Neural progenitor cell (in vitro differentiated cells): ENCODE results near the gene UMAD1. TPM values are rescaled to one million over a fixed set of nuclear protein-coding genes. Genes with fewer than 3 reads are reported as not detected.

Experiments
- DNase-seq: peaks from one replicate; pipeline ENCODE4 v3.0.0-alpha.2; 2016; ENCODE audit warnings: low spot score
- H2AFZ ChIP-seq: fragments of 200-600 bp; sonication (generic); replicated peaks from 2 replicates; pipeline ENCODE4 v1.6.1; 2016; ENCODE audit warnings: antibody characterized with exemption
- H3F3A ChIP-seq: fragments of 200-600 bp; sonication (generic); 2 replicates; pipeline ENCODE4 v1.6.1; 2016; ENCODE audit warnings: antibody characterized with exemption, low read depth
- H3K27ac ChIP-seq: fragments of 200-600 bp; sonication (generic); 2 replicates; pipeline ENCODE4 v1.5.1; 2016; ENCODE audit warnings: mild to moderate bottlenecking
- H3K27me3 ChIP-seq: fragments of 200-600 bp; sonication (generic); 2 replicates; pipeline ENCODE4 v1.6.1; 2016; ENCODE audit warnings: mild to moderate bottlenecking, moderate library complexity
- H3K36me3 ChIP-seq: fragments of 200-600 bp; sonication (generic); 2 replicates; pipeline ENCODE4 v1.5.1; 2016
- H3K4me1 ChIP-seq: fragments of 200-600 bp; sonication (generic); 2 replicates; pipeline ENCODE4 v1.6.1; 2016; ENCODE audit warnings: mixed run types
- H3K4me2 ChIP-seq: fragments of 200-600 bp; sonication (generic); 2 replicates; pipeline ENCODE4 v1.6.1; 2016
- H3K4me3 ChIP-seq: fragments of 200-600 bp; sonication (generic); 2 replicates; pipeline ENCODE4 v1.5.1; 2016
- H3K79me2 ChIP-seq: fragments of 200-600 bp; sonication (generic); 2 replicates; pipeline ENCODE4 v1.6.1; 2016; ENCODE audit warnings: low read depth
- H3K9ac ChIP-seq: fragments of 200-600 bp; sonication (generic); 2 replicates; pipeline ENCODE4 v1.6.1; 2016
- H3K9me3 ChIP-seq: fragments of 200-600 bp; sonication (generic); 2 replicates; pipeline ENCODE4 v1.5.1; 2016; ENCODE audit warnings: low read depth
- H4K20me1 ChIP-seq: fragments of 200-600 bp; sonication (generic); 2 replicates; pipeline ENCODE4 v1.6.1; 2016; ENCODE audit warnings: low read depth
- H3K27ac Mint-ChIP-seq: 3 replicates; pipeline ENCODE4 v1.8.0; 2021; ENCODE audit warnings: mixed read lengths
- H3K27me3 Mint-ChIP-seq: 2 replicates; pipeline ENCODE4 v1.8.0; 2022; ENCODE audit warnings: low read depth, mild to moderate bottlenecking, inconsistent platforms, moderate library complexity, mixed read lengths; ENCODE audit not compliant: insufficient read depth
- H3K36me3 Mint-ChIP-seq: 3 replicates; pipeline ENCODE4 v1.8.0; 2021; ENCODE audit warnings: mixed read lengths
- H3K4me1 Mint-ChIP-seq: 3 replicates; pipeline ENCODE4 v1.8.0; 2021; ENCODE audit warnings: mixed read lengths
- H3K4me3 Mint-ChIP-seq: 3 replicates; pipeline ENCODE4 v1.8.0; 2021; ENCODE audit warnings: mild to moderate bottlenecking, moderate library complexity, mixed read lengths
- H3K9me3 Mint-ChIP-seq: 3 replicates; pipeline ENCODE4 v1.8.0; 2020; ENCODE audit warnings: mixed read lengths
- EZH2 ChIP-seq: fragments of 200-600 bp; sonication (generic); IDR thresholded peaks from 2 replicates; pipeline ENCODE4 v1.6.1; 2017; ENCODE audit warnings: antibody characterized with exemption, mild to moderate bottlenecking, moderate library complexity
- EZH2phosphoT487 ChIP-seq: fragments of 200-600 bp; sonication (generic); IDR thresholded peaks from 2 replicates; pipeline ENCODE4 v1.6.1; 2017; ENCODE audit warnings: antibody characterized with exemption
- total RNA-seq: library from RNA; depleted of rRNA; stranded (reverse); fragments of >200 nt; gene quantifications from 2 replicates; pipeline ENCODE4 v1.2.3, GENCODE V29; 2015; ENCODE audit warnings: low replicate concordance
- TF ChIP-seq, protein P1 (sequence below): fragments of 200-600 bp; sonication (generic); IDR thresholded peaks from 2 replicates; pipeline ENCODE4 v1.5.1; 2017; ENCODE audit warnings: antibody characterized with exemption, mild to moderate bottlenecking

The UMAD1 gene
- total RNA-seq, 1 donor from 2014 or later = 23.0 TPM

- Histone ChIP-seq H3K79me2 (no peaks in the 10 kb centered on the region), H4K20me1 (peaks cover 5% of the 10 kb centered on the region), H3K27ac (peak overlapping the region; percentile 1), H3K4me3 (no peak overlapping the region), H3K27me3 (no peaks in the 10 kb centered on the region), H3K9ac (no peak overlapping the region), H3K4me2 (no peak overlapping the region), H2AFZ (no peak overlapping the region), H3K9me3 (no peaks in the 10 kb centered on the region), H3K4me1 (peaks cover 21% of the 10 kb centered on the region), H3K36me3 (no peaks in the 10 kb centered on the region), H3F3A (peaks cover 7% of the 10 kb centered on the region)
- no peaks in the 10 kb centered on the region for H3K36me3 Mint-ChIP-seq
- DNase-seq = peak; percentile 13
- H3K27me3 Mint-ChIP-seq = no peaks in the 10 kb centered on the region
- peaks cover 27% of the 10 kb centered on the region for H3K4me1 Mint-ChIP-seq
- H3K4me3 Mint-ChIP-seq = no peak overlapping the region
- no peak overlapping the region for H3K27ac Mint-ChIP-seq
- H3K9me3 Mint-ChIP-seq = no peaks in the 10 kb centered on the region
- TF ChIP-seq, protein P1, sequence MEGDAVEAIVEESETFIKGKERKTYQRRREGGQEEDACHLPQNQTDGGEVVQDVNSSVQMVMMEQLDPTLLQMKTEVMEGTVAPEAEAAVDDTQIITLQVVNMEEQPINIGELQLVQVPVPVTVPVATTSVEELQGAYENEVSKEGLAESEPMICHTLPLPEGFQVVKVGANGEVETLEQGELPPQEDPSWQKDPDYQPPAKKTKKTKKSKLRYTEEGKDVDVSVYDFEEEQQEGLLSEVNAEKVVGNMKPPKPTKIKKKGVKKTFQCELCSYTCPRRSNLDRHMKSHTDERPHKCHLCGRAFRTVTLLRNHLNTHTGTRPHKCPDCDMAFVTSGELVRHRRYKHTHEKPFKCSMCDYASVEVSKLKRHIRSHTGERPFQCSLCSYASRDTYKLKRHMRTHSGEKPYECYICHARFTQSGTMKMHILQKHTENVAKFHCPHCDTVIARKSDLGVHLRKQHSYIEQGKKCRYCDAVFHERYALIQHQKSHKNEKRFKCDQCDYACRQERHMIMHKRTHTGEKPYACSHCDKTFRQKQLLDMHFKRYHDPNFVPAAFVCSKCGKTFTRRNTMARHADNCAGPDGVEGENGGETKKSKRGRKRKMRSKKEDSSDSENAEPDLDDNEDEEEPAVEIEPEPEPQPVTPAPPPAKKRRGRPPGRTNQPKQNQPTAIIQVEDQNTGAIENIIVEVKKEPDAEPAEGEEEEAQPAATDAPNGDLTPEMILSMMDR = no peak
- TF ChIP-seq EZH2 = no peak
- TF ChIP-seq EZH2phosphoT487 = no peak
Observed at GRCh38 chr7:7707806-7708205, 67.3 kb downstream of the UMAD1 start.

GRCh38 chr7:7709291-7709690 is 68.7 kb downstream of the UMAD1 start:
- H3K79me2 ChIP-seq = no peaks in the 10 kb centered on the region
- Mint-ChIP-seq H3K4me3 (peak overlapping the region; percentile 27), H3K27me3 (peaks cover 2% of the 10 kb centered on the region), H3K9me3 (no peaks in the 10 kb centered on the region), H3K27ac (no peak overlapping the region), H3K4me1 (peaks cover 27% of the 10 kb centered on the region), H3K36me3 (no peaks in the 10 kb centered on the region)
- no peak overlapping the region for H2AFZ ChIP-seq
- H3K27ac ChIP-seq = no peak overlapping the region
- H3K9me3 ChIP-seq = no peaks in the 10 kb centered on the region
- H3K4me2 ChIP-seq = no peak overlapping the region
- peaks cover 5% of the 10 kb centered on the region for H4K20me1 ChIP-seq
- no peak overlapping the region for H3K9ac ChIP-seq
- H3K36me3 ChIP-seq = no peaks in the 10 kb centered on the region
- TF ChIP-seq, protein P1 = no peak
- TF ChIP-seq EZH2phosphoT487 = no peak
- TF ChIP-seq EZH2 = no peak
- H3K27me3 ChIP-seq = no peaks in the 10 kb centered on the region
- no peak overlapping the region for H3K4me3 ChIP-seq
- DNase-seq = peak; percentile 58
- peaks cover 7% of the 10 kb centered on the region for H3F3A ChIP-seq
- peaks cover 21% of the 10 kb centered on the region for H3K4me1 ChIP-seq

DNA sequence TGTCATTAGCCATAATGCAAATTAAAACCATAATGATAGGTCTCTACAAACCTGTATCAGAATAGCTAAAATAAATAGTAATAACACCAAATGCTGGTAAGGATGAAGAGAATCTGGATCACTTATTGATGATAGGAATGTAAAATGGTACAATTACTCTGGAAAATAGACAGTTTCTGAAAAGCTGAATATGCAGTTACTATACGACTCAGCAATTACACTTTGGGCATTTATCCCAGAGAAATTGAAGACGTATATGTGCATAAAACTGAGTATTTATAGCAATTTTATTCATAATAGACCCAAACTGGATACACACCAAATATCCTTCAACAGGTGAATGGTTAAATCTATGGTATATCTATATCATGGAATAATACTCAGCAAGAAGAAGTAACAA is 69.9 kb downstream of the UMAD1 start:
- TF ChIP-seq EZH2phosphoT487 (no peak), EZH2 (no peak)
- Histone ChIP-seq H3K4me3 (no peak overlapping the region), H4K20me1 (peaks cover 5% of the 10 kb centered on the region), H3K9ac (no peak overlapping the region), H3K9me3 (no peaks in the 10 kb centered on the region), H3K27ac (no peak overlapping the region), H3K4me2 (no peak overlapping the region), H2AFZ (no peak overlapping the region), H3K4me1 (peaks cover 21% of the 10 kb centered on the region), H3K27me3 (no peaks in the 10 kb centered on the region), H3F3A (peaks cover 7% of the 10 kb centered on the region), H3K79me2 (no peaks in the 10 kb centered on the region), H3K36me3 (no peaks in the 10 kb centered on the region)
- no peaks in the 10 kb centered on the region for H3K9me3 Mint-ChIP-seq
- DNase-seq = no peak
- peaks cover 27% of the 10 kb centered on the region for H3K4me1 Mint-ChIP-seq
- peaks cover 2% of the 10 kb centered on the region for H3K27me3 Mint-ChIP-seq
- no peak overlapping the region for H3K4me3 Mint-ChIP-seq
- H3K36me3 Mint-ChIP-seq = no peaks in the 10 kb centered on the region
- H3K27ac Mint-ChIP-seq = no peak overlapping the region

DNA sequence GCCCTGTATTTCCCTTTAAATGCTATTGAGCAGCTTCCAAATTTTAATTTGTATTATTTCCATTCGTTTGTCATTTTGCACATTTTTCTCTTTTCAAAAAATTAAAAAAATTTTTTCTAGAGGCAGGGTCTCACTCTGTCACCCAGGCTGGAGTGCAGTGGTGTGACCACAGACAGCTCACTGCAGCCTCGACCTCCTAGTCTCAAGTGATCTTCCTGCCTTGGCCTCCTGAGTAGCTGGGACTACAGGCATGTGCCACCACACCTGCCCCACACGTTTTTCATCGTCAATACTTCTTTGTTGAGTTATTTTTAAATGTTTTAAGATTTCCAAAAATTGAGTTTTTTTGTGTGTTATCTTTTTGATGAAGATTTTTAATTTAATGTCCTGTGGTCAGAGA is 73.2 kb downstream of the UMAD1 start:
- no peak overlapping the region for H3K9ac ChIP-seq
- TF ChIP-seq EZH2phosphoT487 (no peak), EZH2 (no peak)
- TF ChIP-seq, protein P1 = no peak
- no peaks in the 10 kb centered on the region for H3K79me2 ChIP-seq
- Mint-ChIP-seq H3K4me1 (peaks cover 10% of the 10 kb centered on the region), H3K9me3 (no peaks in the 10 kb centered on the region), H3K27me3 (peaks cover 7% of the 10 kb centered on the region), H3K4me3 (no peak overlapping the region), H3K27ac (no peak overlapping the region), H3K36me3 (no peaks in the 10 kb centered on the region)
- H3F3A ChIP-seq = peaks cover 3% of the 10 kb centered on the region
- no peaks in the 10 kb centered on the region for H3K36me3 ChIP-seq
- H3K27ac ChIP-seq = no peak overlapping the region
- DNase-seq = no peak
- no peak overlapping the region for H3K4me3 ChIP-seq
- no peak overlapping the region for H2AFZ ChIP-seq
- H3K4me2 ChIP-seq = no peak overlapping the region
- no peaks in the 10 kb centered on the region for H3K9me3 ChIP-seq
- H4K20me1 ChIP-seq = peaks cover 5% of the 10 kb centered on the region
- H3K27me3 ChIP-seq = no peaks in the 10 kb centered on the region
- peaks cover 8% of the 10 kb centered on the region for H3K4me1 ChIP-seq
